ENCODE measurements around the gene PNPO.

Gene PNPO

GRCh38 chr17:47975189-47975822, 33.9 kb downstream of the PNPO start:
- TF ChIP-seq, protein P1, sequence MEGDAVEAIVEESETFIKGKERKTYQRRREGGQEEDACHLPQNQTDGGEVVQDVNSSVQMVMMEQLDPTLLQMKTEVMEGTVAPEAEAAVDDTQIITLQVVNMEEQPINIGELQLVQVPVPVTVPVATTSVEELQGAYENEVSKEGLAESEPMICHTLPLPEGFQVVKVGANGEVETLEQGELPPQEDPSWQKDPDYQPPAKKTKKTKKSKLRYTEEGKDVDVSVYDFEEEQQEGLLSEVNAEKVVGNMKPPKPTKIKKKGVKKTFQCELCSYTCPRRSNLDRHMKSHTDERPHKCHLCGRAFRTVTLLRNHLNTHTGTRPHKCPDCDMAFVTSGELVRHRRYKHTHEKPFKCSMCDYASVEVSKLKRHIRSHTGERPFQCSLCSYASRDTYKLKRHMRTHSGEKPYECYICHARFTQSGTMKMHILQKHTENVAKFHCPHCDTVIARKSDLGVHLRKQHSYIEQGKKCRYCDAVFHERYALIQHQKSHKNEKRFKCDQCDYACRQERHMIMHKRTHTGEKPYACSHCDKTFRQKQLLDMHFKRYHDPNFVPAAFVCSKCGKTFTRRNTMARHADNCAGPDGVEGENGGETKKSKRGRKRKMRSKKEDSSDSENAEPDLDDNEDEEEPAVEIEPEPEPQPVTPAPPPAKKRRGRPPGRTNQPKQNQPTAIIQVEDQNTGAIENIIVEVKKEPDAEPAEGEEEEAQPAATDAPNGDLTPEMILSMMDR (IDR thresholded peaks at IDR 0.05), result no peak
- Histone ChIP-seq H3K4me3 (no peak overlapping the region), H3K27ac (no peak overlapping the region)
- DNase-seq (ENCODE audit: low spot score), result no peak

DNA sequence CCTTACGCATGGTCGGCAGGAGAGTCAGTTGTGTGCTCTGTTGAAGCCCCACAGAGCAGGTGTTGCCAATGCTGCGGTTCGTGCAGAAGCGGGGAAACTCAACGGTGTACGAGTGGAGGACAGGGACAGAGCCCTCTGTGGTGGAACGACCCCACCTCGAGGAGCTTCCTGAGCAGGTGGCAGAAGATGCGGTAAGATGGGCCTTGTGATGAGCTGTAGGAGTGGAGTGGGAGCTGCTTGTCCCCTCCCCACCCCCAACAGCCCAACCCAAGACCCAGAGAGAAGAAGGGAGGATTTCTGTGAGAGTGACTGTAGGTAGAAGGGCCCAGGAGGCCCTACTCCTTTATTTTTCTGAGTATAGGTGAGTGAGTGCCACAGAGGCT, 34.4 kb downstream of the PNPO start:
- TF ChIP-seq, protein P1 (IDR thresholded peaks at IDR 0.05), result no peak
- no peak overlapping the region for H3K27ac ChIP-seq
- H3K4me3 ChIP-seq, result no peak overlapping the region
- DNase-seq (ENCODE audit: low spot score), result no peak

DNA sequence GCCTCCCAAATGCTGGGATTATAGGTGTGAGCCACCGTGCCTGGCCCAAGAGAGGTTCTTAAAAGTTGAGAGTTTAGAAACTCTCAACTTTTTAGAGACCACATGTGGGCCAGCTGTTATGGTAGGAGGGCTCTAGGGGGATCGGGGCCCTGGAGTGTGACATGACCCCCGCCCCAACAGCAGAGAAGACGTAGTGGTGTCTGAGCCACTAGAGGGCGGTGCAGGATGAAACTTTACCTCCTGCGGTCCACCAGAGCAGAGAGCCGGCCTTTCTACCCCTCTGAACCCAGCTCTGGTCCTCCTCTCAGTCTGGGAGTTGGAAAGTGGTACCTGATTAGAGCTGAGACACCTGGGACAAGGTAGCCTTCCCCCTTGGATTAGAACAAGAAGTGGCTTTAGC, 37.0 kb downstream of the PNPO start:
- TF ChIP-seq, protein P1 (IDR thresholded peaks at IDR 0.05), result peak; percentile 40
- H3K27ac ChIP-seq, result no peak overlapping the region
- H3K4me3 ChIP-seq, result no peak overlapping the region
- DNase-seq (ENCODE audit: low spot score), result no peak

- no peak overlapping the region for H3K27ac ChIP-seq
- TF ChIP-seq, protein P1 (IDR thresholded peaks at IDR 0.05), result no peak
- H3K4me3 ChIP-seq, result no peak overlapping the region
- no peak for DNase-seq (ENCODE audit: low spot score)
Observed at GRCh38 chr17:47980541-47980940, 39.2 kb downstream of the PNPO start.

DNA sequence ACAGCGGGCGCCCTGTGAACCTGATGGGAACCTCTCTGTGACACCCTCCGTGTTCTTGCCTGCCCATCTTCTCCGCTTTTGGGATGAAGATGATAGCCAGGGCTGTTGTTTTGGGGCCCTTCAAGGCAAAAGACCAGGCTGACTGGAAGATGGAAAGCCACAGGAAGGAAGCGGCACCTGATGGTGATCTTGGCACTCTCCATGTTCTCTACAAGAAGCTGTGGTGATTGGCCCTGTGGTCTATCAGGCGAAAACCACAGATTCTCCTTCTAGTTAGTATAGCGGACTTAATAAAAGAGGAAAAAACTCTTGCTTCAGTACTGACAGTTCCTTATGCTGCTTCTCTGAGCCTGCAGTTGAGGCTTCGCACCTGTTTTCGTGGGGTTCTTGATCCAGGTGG, 40.1 kb downstream of the PNPO start:
- Histone ChIP-seq H3K27ac (no peak overlapping the region), H3K4me3 (no peak overlapping the region)
- TF ChIP-seq, protein P1 (IDR thresholded peaks at IDR 0.05), result no peak
- no peak for DNase-seq (ENCODE audit: low spot score)

- H3K27ac ChIP-seq, result no peak overlapping the region
- TF ChIP-seq, protein P1 (IDR thresholded peaks at IDR 0.05), result no peak
- DNase-seq (ENCODE audit: low spot score), result no peak
- no peak overlapping the region for H3K4me3 ChIP-seq
Observed at GRCh38 chr17:47982091-47982617, 40.8 kb downstream of the PNPO start.

- no peak for DNase-seq (ENCODE audit: low spot score)
- Histone ChIP-seq H3K4me3 (no peak overlapping the region), H3K27ac (no peak overlapping the region)
- TF ChIP-seq, protein P1 (IDR thresholded peaks at IDR 0.05), result no peak
Observed at GRCh38 chr17:47982645-47983390, 41.4 kb downstream of the PNPO start.
